OCI-LY1 (cell line): Measurements from ENCODE around the gene IL1RAPL1.

ENCODE experiments used
- CTCF ChIP-seq: fragments of 200-600 bp; sonication (generic), shearing (Covaris generic); IDR thresholded peaks from 2 replicates; pipeline ENCODE4 v1.5.1; 2017; ENCODE audit warnings: mild to moderate bottlenecking, antibody characterized with exemption, low read length, moderate library complexity, mixed read lengths
- EZH2 ChIP-seq: fragments of 200-600 bp; sonication (generic), shearing (Covaris generic); IDR thresholded peaks from 2 replicates; pipeline ENCODE4 v1.8.0; 2017; ENCODE audit warnings: borderline replicate concordance, mixed run types, mild to moderate bottlenecking, antibody characterized with exemption, low read length, moderate library complexity, mixed read lengths

GRCh38 chrX:28888416-28888815 is 301.2 kb downstream of the IL1RAPL1 start:
- TF ChIP-seq CTCF: no peak
- TF ChIP-seq EZH2: no peak
